ENCODE results near the gene RASA1. TPM values are rescaled to one million over a fixed set of nuclear protein-coding genes. Genes with fewer than 3 reads are reported as not detected.

The RASA1 gene
- total and polyA plus RNA-seq, 9 of the 15 experiments (the other 6 are each of a cell fraction or from before 2014, with no cell fraction given), result 3.2 to 17.3 (median 9.2) TPM

GRCh38 chr5:87405472-87406155 is 137.9 kb downstream of the RASA1 start:
- CTCF ChIA-PET (ENCODE audit: low intra/inter-chr PET ratio), result no interaction called here
- no peak for DNase-seq (ENCODE audit: extremely low read depth in 1 of 4, low spot score in 3 of 4)
- peak; percentile 25; the same call in 1 of the 3 replicates for ATAC-seq
- Histone ChIP-seq H3K36me3 (ENCODE audit: control insufficient read depth, insufficient read depth, low read length) (peaks cover 100% of the 10 kb centered on the region), H4K20me1 (replicated peaks; ENCODE audit: control insufficient read depth, insufficient read depth, low read length) (no peaks in the 10 kb centered on the region), H2AFZ (ENCODE audit: low read depth, low read length) (no peak overlapping the region), H3K79me2 (ENCODE audit: control insufficient read depth, insufficient read depth, low read length) (peaks cover 68% of the 10 kb centered on the region), H3K4me1 (replicated peaks in 1 of 2; ENCODE audit: control insufficient read depth in 2 of 2, insufficient read depth in 2 of 2, low read length in 2 of 2) (peaks cover 0 to 13% of the 10 kb centered on the region in 2 experiments; a peak in 2 of 5 replicates), H3K4me2 (ENCODE audit: insufficient read depth, low read length) (no peak overlapping the region), H3K4me3 (no peak overlapping the region), H3K9ac (ENCODE audit: insufficient read depth in 1 of 2, low read depth in 2 of 2, low read length in 2 of 2) (no peak overlapping the region), H3K9me3 (replicated peaks; ENCODE audit: control insufficient read depth, insufficient read depth, low read depth, low read length) (no peaks in the 10 kb centered on the region), H3K27me3 (ENCODE audit: control insufficient read depth in 2 of 2, insufficient read depth in 2 of 2, low read length in 2 of 2) (no peaks in the 10 kb centered on the region), H3K27ac (ENCODE audit: extremely low read depth, low read depth, low read length) (no peak overlapping the region), H3K9me1 (ENCODE audit: control insufficient read depth, insufficient read depth, low read length) (no peaks in the 10 kb centered on the region)
- in situ Hi-C loops (cut with MboI) (no loop called here), intact Hi-C loops (cut with micrococcal nuclease) (no loop called here)
- no peak for FAIRE-seq
- WGBS (ENCODE audit: insufficient coverage, low coverage, missing lambda C conversion rate), result 92% methylated on average over 2 of the region's 2 CpGs
- TF ChIP-seq ZNF217 (CRISPR knock-in tag; IDR thresholded peaks at IDR 0.05) (no peak), LCOR (CRISPR knock-in tag; IDR thresholded peaks at IDR 0.05) (no peak), TFAM (CRISPR knock-in tag; conservative IDR thresholded peaks at IDR 0.05) (no peak), CEBPG (CRISPR knock-in tag; IDR thresholded peaks at IDR 0.05) (no peak), CEBPG (tag; conservative IDR thresholded peaks at IDR 0.05 in 1 of 2, IDR thresholded peaks at IDR 0.05 in 1 of 2) (no peak), FOXM1 (IDR thresholded peaks at IDR 0.05; ENCODE audit: low read depth) (no peak), FOXM1 (CRISPR knock-in tag; IDR thresholded peaks at IDR 0.05; ENCODE audit: low read depth) (no peak), ZZZ3 (IDR thresholded peaks at IDR 0.05) (no peak)
- TF ChIP-seq, protein P1, sequence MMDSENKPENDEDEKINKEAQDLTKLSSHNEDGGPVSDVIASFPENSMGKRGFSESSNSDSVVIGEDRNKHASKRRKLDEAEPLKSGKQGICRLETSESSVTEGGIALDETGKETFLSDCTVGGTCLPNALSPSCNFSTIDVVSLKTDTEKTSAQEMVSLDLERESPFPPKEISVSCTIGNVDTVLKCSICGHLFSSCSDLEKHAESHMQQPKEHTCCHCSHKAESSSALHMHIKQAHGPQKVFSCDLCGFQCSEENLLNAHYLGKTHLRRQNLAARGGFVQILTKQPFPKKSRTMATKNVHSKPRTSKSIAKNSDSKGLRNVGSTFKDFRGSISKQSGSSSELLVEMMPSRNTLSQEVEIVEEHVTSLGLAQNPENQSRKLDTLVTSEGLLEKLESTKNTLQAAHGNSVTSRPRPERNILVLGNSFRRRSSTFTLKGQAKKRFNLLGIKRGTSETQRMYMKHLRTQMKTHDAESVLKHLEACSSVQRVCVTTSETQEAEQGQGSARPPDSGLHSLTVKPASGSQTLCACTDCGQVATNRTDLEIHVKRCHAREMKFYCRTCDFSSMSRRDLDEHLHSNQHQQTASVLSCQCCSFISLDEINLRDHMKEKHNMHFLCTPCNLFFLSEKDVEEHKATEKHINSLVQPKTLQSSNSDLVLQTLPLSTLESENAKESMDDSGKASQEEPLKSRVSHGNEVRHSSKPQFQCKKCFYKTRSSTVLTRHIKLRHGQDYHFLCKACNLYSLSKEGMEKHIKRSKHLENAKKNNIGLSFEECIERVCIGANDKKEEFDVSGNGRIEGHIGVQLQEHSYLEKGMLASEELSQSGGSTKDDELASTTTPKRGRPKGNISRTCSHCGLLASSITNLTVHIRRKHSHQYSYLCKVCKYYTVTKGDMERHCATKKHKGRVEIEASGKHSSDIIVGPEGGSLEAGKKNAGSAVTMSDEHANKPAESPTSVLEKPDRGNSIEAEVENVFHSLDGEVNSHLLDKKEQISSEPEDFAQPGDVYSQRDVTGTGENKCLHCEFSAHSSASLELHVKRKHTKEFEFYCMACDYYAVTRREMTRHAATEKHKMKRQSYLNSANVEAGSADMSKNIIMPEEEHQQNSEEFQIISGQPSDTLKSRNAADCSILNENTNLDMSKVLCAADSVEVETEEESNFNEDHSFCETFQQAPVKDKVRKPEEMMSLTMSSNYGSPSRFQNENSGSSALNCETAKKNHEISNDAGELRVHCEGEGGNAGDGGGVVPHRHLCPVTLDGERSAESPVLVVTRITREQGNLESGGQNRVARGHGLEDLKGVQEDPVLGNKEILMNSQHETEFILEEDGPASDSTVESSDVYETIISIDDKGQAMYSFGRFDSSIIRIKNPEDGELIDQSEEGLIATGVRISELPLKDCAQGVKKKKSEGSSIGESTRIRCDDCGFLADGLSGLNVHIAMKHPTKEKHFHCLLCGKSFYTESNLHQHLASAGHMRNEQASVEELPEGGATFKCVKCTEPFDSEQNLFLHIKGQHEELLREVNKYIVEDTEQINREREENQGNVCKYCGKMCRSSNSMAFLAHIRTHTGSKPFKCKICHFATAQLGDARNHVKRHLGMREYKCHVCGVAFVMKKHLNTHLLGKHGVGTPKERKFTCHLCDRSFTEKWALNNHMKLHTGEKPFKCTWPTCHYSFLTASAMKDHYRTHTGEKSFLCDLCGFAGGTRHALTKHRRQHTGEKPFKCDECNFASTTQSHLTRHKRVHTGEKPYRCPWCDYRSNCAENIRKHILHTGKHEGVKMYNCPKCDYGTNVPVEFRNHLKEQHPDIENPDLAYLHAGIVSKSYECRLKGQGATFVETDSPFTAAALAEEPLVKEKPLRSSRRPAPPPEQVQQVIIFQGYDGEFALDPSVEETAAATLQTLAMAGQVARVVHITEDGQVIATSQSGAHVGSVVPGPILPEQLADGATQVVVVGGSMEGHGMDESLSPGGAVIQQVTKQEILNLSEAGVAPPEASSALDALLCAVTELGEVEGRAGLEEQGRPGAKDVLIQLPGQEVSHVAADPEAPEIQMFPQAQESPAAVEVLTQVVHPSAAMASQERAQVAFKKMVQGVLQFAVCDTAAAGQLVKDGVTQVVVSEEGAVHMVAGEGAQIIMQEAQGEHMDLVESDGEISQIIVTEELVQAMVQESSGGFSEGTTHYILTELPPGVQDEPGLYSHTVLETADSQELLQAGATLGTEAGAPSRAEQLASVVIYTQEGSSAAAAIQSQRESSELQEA (IDR thresholded peaks at IDR 0.05; ENCODE audit: low read depth), result no peak
- POLR2A ChIA-PET, result interaction anchor here (1.4 kb wide), 1 partner anchor 9 kb away, joined by 8 read pairs; no protein-coding TSS in a partner anchor
- BruUV-seq (replicated peaks), result no TSS peak

All from K562 (cell line).